K562 (cell line): ENCODE measurements around the gene ERGIC1. TPM values are rescaled to one million over a fixed set of nuclear protein-coding genes. Genes with fewer than 3 reads are reported as not detected.

Experiments
- ATAC-seq: fragments of 200-7000 bp; cut with Tn5 transposase; 3 replicates; pipeline ENCODE4 v1.9.1; 2020; ENCODE audit warnings: moderate library complexity
- BruUV-seq: library from RNA; stranded (reverse); fragments of 400-500 nt; replicated peaks from 2 replicates; lab custom pipeline; 2021; lab: Mats Ljungman, UMichigan
- CTCF ChIA-PET: fragments of 300-600 bp; formaldehyde crosslinking; extraction: SDS; loops from one replicate; lab custom pipeline; 2021; ENCODE audit warnings: low intra/inter-chr PET ratio; lab: Yijun Ruan, JAX
- POLR2A ChIA-PET: fragments of 300-600, 350-650 bp; sonication (Branson Sonifier 250); formaldehyde crosslinking; extraction: SDS; loops from one replicate; lab custom pipeline; 2021; ENCODE audit warnings: antibody characterized with exemption, inconsistent platforms; lab: Yijun Ruan, JAX
- DNase-seq, 4 experiments: peaks; one replicate each; pipeline versions ENCODE4 v3.0.0 to v3.0.0-alpha.2; 2011 to 2018; ENCODE audit warnings: low spot score in 3 of 4, mixed read lengths in 3 of 4; ENCODE audit errors: extremely low read depth in 1 of 4
- FAIRE-seq: peaks from 2 replicates; lab custom pipeline; 2011; peaks lifted over from hg19 to GRCh38; lab: Jason Lieb, UNC
- H2AFZ ChIP-seq: 2 replicates; pipeline ENCODE4 v1.6.0; 2011; ENCODE audit warnings: low read depth, low read length, control low read depth, inconsistent platforms
- H3K27ac ChIP-seq: fragments of 200-600 bp; 3 replicates; pipeline ENCODE4 v1.8.0; 2011; ENCODE audit warnings: low read depth, mild to moderate bottlenecking, control low read depth, inconsistent platforms, low read length, moderate library complexity, mixed read lengths; ENCODE audit errors: extremely low read depth
- H3K27me3 ChIP-seq, 2 experiments: fragments of 300-600 bp in 1 of 2; 2 replicates in 1 of 2; 3 replicates in 1 of 2; pipeline versions ENCODE4 v1.6.0 to v1.8.0; 2011; ENCODE audit warnings: inconsistent platforms in 2 of 2, low read length in 2 of 2, mild to moderate bottlenecking in 1 of 2, mixed read lengths in 1 of 2, moderate library complexity in 1 of 2; ENCODE audit not compliant: control insufficient read depth in 2 of 2, insufficient read depth in 2 of 2
- H3K36me3 ChIP-seq: fragments of 300-600 bp; 3 replicates; pipeline ENCODE4 v1.8.0; 2011; ENCODE audit warnings: mild to moderate bottlenecking, low read length, inconsistent platforms; ENCODE audit not compliant: control insufficient read depth, insufficient read depth
- H3K4me1 ChIP-seq, 2 experiments: fragments of 200-600 bp in 1 of 2; replicated peaks in 1 of 2; 2 replicates in 1 of 2; 3 replicates in 1 of 2; pipeline versions ENCODE4 v1.5.1 to v1.8.0; 2011; ENCODE audit warnings: inconsistent platforms in 2 of 2, low read length in 2 of 2, mild to moderate bottlenecking in 1 of 2, mixed read lengths in 1 of 2, moderate library complexity in 1 of 2; ENCODE audit not compliant: control insufficient read depth in 2 of 2, insufficient read depth in 2 of 2
- H3K4me2 ChIP-seq: 2 replicates; pipeline ENCODE4 v1.6.1; 2011; ENCODE audit warnings: low read length, control low read depth, inconsistent platforms, mixed read lengths; ENCODE audit not compliant: insufficient read depth
- H3K4me3 ChIP-seq: fragments of 200-600 bp; sonication (generic), shearing (Covaris generic); 2 replicates; pipeline ENCODE4 v1.5.1; 2016; ENCODE audit warnings: control low read depth, inconsistent platforms
- H3K79me2 ChIP-seq: fragments of 200-600 bp; 3 replicates; pipeline ENCODE4 v1.8.0; 2011; ENCODE audit warnings: low read length, inconsistent platforms; ENCODE audit not compliant: control insufficient read depth, insufficient read depth
- H3K9ac ChIP-seq, 2 experiments: 2 replicates each; pipeline versions ENCODE4 v1.6.0 to v1.6.1; 2011; ENCODE audit warnings: low read depth in 2 of 2, low read length in 2 of 2, control low read depth in 1 of 2, inconsistent platforms in 1 of 2, mild to moderate bottlenecking in 1 of 2, mixed read lengths in 1 of 2; ENCODE audit not compliant: insufficient read depth in 1 of 2
- H3K9me1 ChIP-seq: one replicate; pipeline ENCODE4 v1.6.0; 2011; ENCODE audit warnings: inconsistent platforms, mild to moderate bottlenecking, low read length, moderate library complexity; ENCODE audit not compliant: control insufficient read depth, insufficient read depth
- H3K9me3 ChIP-seq: replicated peaks from 2 replicates; pipeline ENCODE4 v1.5.1; 2011; ENCODE audit warnings: low read depth, low read length, inconsistent platforms; ENCODE audit not compliant: control insufficient read depth, insufficient read depth
- H4K20me1 ChIP-seq: replicated peaks from 2 replicates; pipeline ENCODE4 v1.6.1; 2011; ENCODE audit warnings: low read length, inconsistent platforms, mixed read lengths; ENCODE audit not compliant: control insufficient read depth, insufficient read depth
- CBX2 ChIP-seq: fragments of 200-600 bp; sonication (generic); IDR thresholded peaks from one replicate; pipeline ENCODE4 v1.6.1; 2012; ENCODE audit warnings: mild to moderate bottlenecking, low read length, inconsistent platforms; ENCODE audit not compliant: insufficient read depth, poor library complexity, severe bottlenecking
- HCFC1 ChIP-seq: IDR thresholded peaks from 2 replicates; pipeline ENCODE4 v1.6.1; 2012; ENCODE audit warnings: low read depth, low read length, improper control_type of control experiment
- POLR3A ChIP-seq: IDR thresholded peaks from 2 replicates; pipeline ENCODE4 v1.6.1; 2011; ENCODE audit warnings: borderline replicate concordance, mild to moderate bottlenecking, moderate library complexity; ENCODE audit not compliant: insufficient read length, insufficient read depth; ENCODE audit errors: extremely low read depth
- RBBP5 ChIP-seq: fragments of 200-600 bp; sonication (generic); IDR thresholded peaks from 2 replicates; pipeline ENCODE4 v1.6.1; 2012; ENCODE audit warnings: borderline replicate concordance, mild to moderate bottlenecking, low read length, control low read depth, inconsistent platforms; ENCODE audit not compliant: insufficient read depth, poor library complexity, severe bottlenecking
- ZZZ3 ChIP-seq: fragments of 450-650 bp; IDR thresholded peaks from 2 replicates; pipeline ENCODE4 v1.6.1; 2016; ENCODE audit warnings: antibody characterized with exemption, mild to moderate bottlenecking, moderate library complexity
- WGBS: fragments of 100-300 bp; shearing (Covaris generic); methylation state at CpG from one replicate; pipeline ENCODE4 v1.1.6; 2016; ENCODE audit warnings: low coverage, mixed read lengths; ENCODE audit not compliant: insufficient coverage; ENCODE audit errors: missing lambda C conversion rate; 5-methylcytosine and 5-hydroxymethylcytosine counted together
- in situ Hi-C: fragments of 300-500 bp; cut with MboI; formaldehyde crosslinking; loops from 4 replicates; pipeline ENCODE4 v1.15.0; 2018; ENCODE audit warnings: inconsistent platforms, mixed read lengths
- intact Hi-C: fragments of 100-400 bp; cut with micrococcal nuclease; formaldehyde crosslinking; loops from 2 replicates; pipeline ENCODE4 v1.14.2; 2022
- polyA plus RNA-seq, 8 experiments: library from polyadenylated mRNA; depleted of rRNA in 4 of 8; stranded (reverse) in 5 of 8; unstranded in 3 of 8; fragments of >200 nt; fragmentation: Nextera tagmentation in 2 of 8; fragmentation: Illumina TruSeq in 1 of 8; extraction: Ambion mirVana in 2 of 8; extraction: Trizol in 1 of 8; gene quantifications; 2 replicates each; pipeline versions ENCODE4 v1.2.1 to v1.2.3, GENCODE V29; 2011 to 2014; ENCODE audit warnings: inconsistent platforms in 1 of 8, missing spikeins in 1 of 8
- total RNA-seq, 7 experiments: library from RNA; depleted of rRNA in 6 of 7; stranded (reverse); fragments of >200 nt in 6 of 7; fragmentation: Illumina TruSeq in 2 of 7; extraction: Trizol in 2 of 7; gene quantifications; 2 replicates each; pipeline versions ENCODE4 v1.2.1 to v1.2.3, GENCODE V29; 2011 to 2021; ENCODE audit warnings: low replicate concordance in 1 of 7
- TF ChIP-seq, protein P1 (sequence below): fragments of 250-450 bp; sonication (Bioruptor Pico); IDR thresholded peaks from 2 replicates; pipeline ENCODE4 v1.5.0; 2020; ENCODE audit warnings: mild to moderate bottlenecking

ERGIC1 gene
- total and polyA plus RNA-seq, 9 of the 15 experiments (the other 6 are each of a cell fraction or from before 2014, with no cell fraction given): 5.5 to 68.4 (median 36.4) TPM

DNA sequence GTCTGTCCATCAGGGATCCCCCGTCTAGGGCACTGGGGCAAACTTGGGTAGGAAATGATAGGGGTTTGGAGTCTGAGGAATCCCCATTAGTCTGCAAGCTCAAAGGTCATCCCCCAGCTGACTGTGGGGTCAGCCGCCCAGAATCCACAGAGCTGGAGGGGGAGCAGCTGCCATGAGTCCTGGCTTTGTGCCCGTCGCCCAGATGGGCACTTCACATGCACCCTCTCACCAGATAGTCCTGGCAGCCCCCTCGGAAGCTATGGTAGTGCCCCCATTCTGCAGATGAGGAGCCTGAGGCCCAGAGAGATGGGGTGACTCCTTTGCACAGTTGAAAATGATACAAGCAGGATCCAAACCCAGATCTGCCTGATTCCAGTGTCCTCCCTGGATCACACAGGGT is 89.5 kb downstream of the ERGIC1 start:
- ChIA-PET POLR2A (interaction anchor here (0.6 kb wide), 1 partner anchor 381 kb away, joined by 3 read pairs; no protein-coding TSS in a partner anchor), CTCF (no interaction called here)
- no peaks in the 10 kb centered on the region for H3K27me3 ChIP-seq
- H3K9ac ChIP-seq: no peak overlapping the region
- H3K4me3 ChIP-seq: no peak overlapping the region
- FAIRE-seq: no peak
- H3K4me2 ChIP-seq: no peak overlapping the region
- in situ Hi-C loops: no loop called here
- no peaks in the 10 kb centered on the region for H3K9me3 ChIP-seq
- no peaks in the 10 kb centered on the region for H3K9me1 ChIP-seq
- H4K20me1 ChIP-seq: no peaks in the 10 kb centered on the region
- no peak for DNase-seq
- peaks cover 37% of the 10 kb centered on the region; the same call in 2 of the 3 replicates for H3K36me3 ChIP-seq
- no peaks in the 10 kb centered on the region for H3K79me2 ChIP-seq
- BruUV-seq: no TSS peak
- no peak overlapping the region for H3K27ac ChIP-seq
- intact Hi-C loops: no loop called here
- no peak overlapping the region for H2AFZ ChIP-seq
- no peak for ATAC-seq
- peaks cover 0 to 9% of the 10 kb centered on the region in 2 experiments; a peak in 2 of 5 replicates for H3K4me1 ChIP-seq
- WGBS: 79% methylated on average over 5 of the region's 5 CpGs
- no peak for TF ChIP-seq ZZZ3
- TF ChIP-seq HCFC1: no peak
- TF ChIP-seq RBBP5: no peak
- no peak for TF ChIP-seq CBX2
- TF ChIP-seq, protein P1, sequence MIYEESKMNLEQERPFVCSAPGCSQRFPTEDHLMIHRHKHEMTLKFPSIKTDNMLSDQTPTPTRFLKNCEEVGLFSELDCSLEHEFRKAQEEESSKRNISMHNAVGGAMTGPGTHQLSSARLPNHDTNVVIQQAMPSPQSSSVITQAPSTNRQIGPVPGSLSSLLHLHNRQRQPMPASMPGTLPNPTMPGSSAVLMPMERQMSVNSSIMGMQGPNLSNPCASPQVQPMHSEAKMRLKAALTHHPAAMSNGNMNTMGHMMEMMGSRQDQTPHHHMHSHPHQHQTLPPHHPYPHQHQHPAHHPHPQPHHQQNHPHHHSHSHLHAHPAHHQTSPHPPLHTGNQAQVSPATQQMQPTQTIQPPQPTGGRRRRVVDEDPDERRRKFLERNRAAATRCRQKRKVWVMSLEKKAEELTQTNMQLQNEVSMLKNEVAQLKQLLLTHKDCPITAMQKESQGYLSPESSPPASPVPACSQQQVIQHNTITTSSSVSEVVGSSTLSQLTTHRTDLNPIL: no peak
- no peak for TF ChIP-seq POLR3A
